Upper lobe of right lung (tissue), 1 donor: ENCODE data around the gene ARPIN. TPM values are rescaled to one million over a fixed set of nuclear protein-coding genes. Genes with fewer than 3 reads are reported as not detected.
A peak's percentile ranks its signal among the peaks of the same experiment; 100 is the strongest.

Experiments
- ATAC-seq: fragments of 200-7000 bp; cut with Tn5 transposase; one replicate; pipeline ENCODE4 v1.9.1; 2020; ENCODE audit warnings: mild to moderate bottlenecking, moderate library complexity
- DNase-seq: peaks from one replicate; pipeline ENCODE4 v3.0.0-alpha.2; 2020
- H3K27ac ChIP-seq: fragments of 200-600 bp; one replicate; pipeline ENCODE4 v1.8.0; 2022
- H3K27me3 ChIP-seq: fragments of 200-600 bp; one replicate; pipeline ENCODE4 v1.8.0; 2022; ENCODE audit warnings: mild to moderate bottlenecking
- H3K36me3 ChIP-seq: fragments of 200-600 bp; one replicate; pipeline ENCODE4 v1.8.0; 2022
- H3K4me1 ChIP-seq: fragments of 200-600 bp; one replicate; pipeline ENCODE4 v1.8.0; 2022
- H3K4me3 ChIP-seq: fragments of 200-600 bp; one replicate; pipeline ENCODE4 v1.8.0; 2022; ENCODE audit warnings: mild to moderate bottlenecking
- H3K9me3 ChIP-seq: fragments of 200-600 bp; one replicate; pipeline ENCODE4 v1.8.0; 2022
- CTCF ChIP-seq: fragments of 200-600 bp; IDR thresholded peaks from one replicate; pipeline ENCODE4 v1.8.0; 2022; ENCODE audit warnings: antibody characterized with exemption
- intact Hi-C: fragments of 100-400 bp; cut with DNase I; formaldehyde crosslinking; loops from one replicate; pipeline ENCODE4 v1.11.0; 2022
- total RNA-seq: library from RNA; stranded (reverse); fragmentation: NEBNext Ultra II Directional; extraction: Animal tissue kit (Norgen Biotek cat#: 25700); gene quantifications from one replicate; pipeline ENCODE4 v1.2.1, GENCODE V29; 2021
- donor health status: DM: no; HTN: yes; CAD: no; lungs with severe emphysema.

Gene ARPIN
- total RNA-seq, 1 donor from 2014 or later = 30.5 TPM

DNA sequence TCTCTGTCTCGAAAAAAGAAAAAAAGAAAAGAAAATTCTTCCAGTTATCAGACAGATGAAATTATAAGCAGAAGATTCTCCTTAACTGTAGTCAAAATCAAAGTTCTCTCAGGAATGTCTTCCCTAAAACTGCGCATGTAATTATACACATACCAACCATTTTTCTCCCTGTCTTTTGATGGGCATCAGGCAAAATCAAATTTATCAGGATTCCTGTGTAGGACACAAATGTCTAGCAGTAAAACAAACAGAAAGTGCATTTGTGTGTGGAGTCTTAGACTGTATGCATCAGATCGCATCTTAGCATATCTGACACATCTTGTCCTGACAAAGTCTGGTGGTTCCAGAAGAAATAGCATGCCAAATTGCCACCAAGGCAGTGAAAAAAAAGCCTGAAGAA lies 3.9 kb upstream of the ARPIN start:
- no peak for TF ChIP-seq CTCF
- Histone ChIP-seq H3K4me3 (no peak overlapping the region), H3K27me3 (no peaks in the 10 kb centered on the region), H3K9me3 (no peaks in the 10 kb centered on the region), H3K4me1 (peaks cover 13% of the 10 kb centered on the region), H3K27ac (no peak overlapping the region), H3K36me3 (no peaks in the 10 kb centered on the region)
- DNase-seq (no peak), ATAC-seq (no peak)
- intact Hi-C loops = no loop called here

DNA sequence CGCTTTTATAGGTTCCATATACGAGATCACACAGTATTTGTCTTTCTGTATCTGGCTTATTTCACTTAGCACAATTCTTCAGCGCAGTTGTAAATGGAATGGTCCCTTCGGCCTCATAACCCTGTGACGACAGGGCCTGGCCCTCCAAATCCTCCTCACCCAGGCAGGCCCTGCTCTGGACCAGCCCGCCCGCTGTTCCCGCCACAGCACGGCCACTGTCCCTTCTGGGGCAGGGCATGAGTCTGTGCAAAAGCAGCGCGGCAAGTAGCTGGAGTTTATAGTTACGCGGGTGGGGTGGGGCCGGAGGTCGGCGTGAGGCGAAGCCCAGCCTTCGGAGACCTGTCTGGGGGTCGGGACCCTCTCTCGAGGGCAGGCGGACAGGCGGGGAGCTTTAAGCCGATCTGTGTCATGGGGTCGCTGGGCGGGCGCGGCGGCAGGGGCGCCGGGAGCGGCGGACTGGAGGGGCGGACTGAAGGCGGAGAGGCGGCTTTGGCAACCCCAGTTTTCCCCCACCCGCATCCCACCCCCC lies 543 bp downstream of the ARPIN start:
- ATAC-seq = peak; percentile 82
- DNase-seq = peak; percentile 79
- H3K4me3 ChIP-seq = peak overlapping the region; percentile 83
- no peaks in the 10 kb centered on the region for H3K27me3 ChIP-seq
- peaks cover 20% of the 10 kb centered on the region for H3K4me1 ChIP-seq
- no peak for TF ChIP-seq CTCF
- intact Hi-C loops = loop anchor here (5.0 kb wide), 1 partner anchor 160 kb away; no protein-coding TSS in a partner anchor
- no peaks in the 10 kb centered on the region for H3K9me3 ChIP-seq
- H3K36me3 ChIP-seq = peaks cover 11% of the 10 kb centered on the region
- peak overlapping the region; percentile 86 for H3K27ac ChIP-seq

DNA sequence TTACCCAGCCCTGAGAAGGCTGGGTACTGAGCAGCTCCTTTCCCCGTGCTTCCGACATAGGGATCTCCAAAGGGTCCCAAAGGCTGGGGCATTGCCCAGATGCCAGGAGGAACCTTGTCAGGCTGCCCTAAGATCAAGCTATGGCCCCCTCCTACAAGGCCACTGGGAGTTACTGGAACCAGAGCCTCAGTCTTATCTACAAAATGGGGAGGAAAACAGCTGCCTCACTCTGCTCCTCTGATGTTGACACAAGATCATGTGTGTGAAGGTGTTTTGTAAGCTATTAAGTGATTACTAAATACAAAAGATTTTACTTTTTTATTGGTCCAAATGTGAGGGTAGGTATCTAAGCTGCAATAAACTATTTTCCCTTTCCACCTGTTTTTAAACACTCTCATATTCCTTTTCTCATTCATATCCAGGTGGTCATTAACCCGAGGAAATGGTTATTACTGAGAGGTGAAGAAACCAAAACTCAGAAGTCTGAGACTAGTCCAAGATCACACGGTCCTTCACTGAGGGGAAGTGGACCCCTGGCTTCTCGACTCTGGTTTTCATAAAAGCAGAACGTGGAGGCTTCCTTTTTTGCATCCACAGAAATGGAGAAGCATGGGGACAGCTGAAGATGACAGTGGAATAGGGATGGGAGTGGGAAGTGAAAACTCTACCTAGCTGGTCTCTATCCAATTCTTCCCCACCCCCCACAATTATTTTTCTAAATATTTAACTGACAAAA lies 1.7 kb downstream of the ARPIN start:
- no peaks in the 10 kb centered on the region for H3K9me3 ChIP-seq
- no peak for TF ChIP-seq CTCF
- ATAC-seq (peak; percentile 70), DNase-seq (no peak)
- peak overlapping the region; percentile 17 for H3K27ac ChIP-seq
- H3K4me1 ChIP-seq = peaks cover 20% of the 10 kb centered on the region
- H3K36me3 ChIP-seq = peaks cover 21% of the 10 kb centered on the region
- intact Hi-C loops = loop anchor here (5.0 kb wide), 1 partner anchor 161 kb away; no protein-coding TSS in a partner anchor
- no peak overlapping the region for H3K4me3 ChIP-seq
- H3K27me3 ChIP-seq = no peaks in the 10 kb centered on the region

DNA sequence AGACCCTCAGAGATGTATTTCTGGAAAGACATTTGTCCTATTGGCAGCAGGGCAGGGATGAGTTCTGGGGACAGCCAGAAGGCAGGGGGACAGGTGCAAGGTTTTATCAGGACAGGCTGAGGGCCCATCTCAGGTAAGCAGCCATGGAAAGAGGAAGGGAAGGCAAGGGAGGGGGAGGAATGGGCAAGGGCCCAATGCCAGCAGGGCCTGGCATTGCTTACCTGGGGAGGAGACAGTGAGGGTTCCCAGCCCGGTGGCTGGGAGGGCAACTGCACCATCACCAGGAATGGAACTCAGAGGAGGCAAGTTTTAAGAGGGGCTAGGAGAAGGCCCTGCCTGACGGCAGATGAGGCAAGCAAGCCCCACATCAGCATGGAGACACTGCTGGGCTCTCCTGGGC lies 3.1 kb downstream of the ARPIN start:
- TF ChIP-seq CTCF = no peak
- Histone ChIP-seq H3K4me1 (peaks cover 20% of the 10 kb centered on the region), H3K36me3 (peaks cover 21% of the 10 kb centered on the region), H3K4me3 (no peak overlapping the region), H3K27me3 (no peaks in the 10 kb centered on the region), H3K9me3 (no peaks in the 10 kb centered on the region), H3K27ac (no peak overlapping the region)
- ATAC-seq (no peak), DNase-seq (no peak)
- intact Hi-C loops = loop anchor here (5.0 kb wide), 1 partner anchor 163 kb away; no protein-coding TSS in a partner anchor

- no peak overlapping the region for H3K4me3 ChIP-seq
- no peak for TF ChIP-seq CTCF
- intact Hi-C loops = no loop called here
- no peaks in the 10 kb centered on the region for H3K9me3 ChIP-seq
- no peak for DNase-seq
- H3K27me3 ChIP-seq = no peaks in the 10 kb centered on the region
- H3K27ac ChIP-seq = no peak overlapping the region
- peaks cover 29% of the 10 kb centered on the region for H3K36me3 ChIP-seq
- peaks cover 17% of the 10 kb centered on the region for H3K4me1 ChIP-seq
- ATAC-seq = no peak
Measured at GRCh38 chr15:89908226-89908625, 4.5 kb downstream of the ARPIN start.
